Liver (tissue), 9 donors: ENCODE measurements around the gene BAIAP2L1. TPM values are rescaled to one million over a fixed set of nuclear protein-coding genes. Genes with fewer than 3 reads are reported as not detected.

ENCODE experiments used
- DNase-seq: peaks from one replicate; pipeline ENCODE4 v3.0.0-alpha.2; 2017; ENCODE audit warnings: low spot score
- H3K27ac ChIP-seq, 2 donors: one replicate each; pipeline ENCODE4 v1.7.0; 2013; ENCODE audit warnings: inconsistent platforms in 2 of 2, low read length in 2 of 2, control low read depth in 1 of 2, low read depth in 1 of 2, mild to moderate bottlenecking in 1 of 2
- H3K27me3 ChIP-seq, 4 donors: one replicate each; pipeline versions ENCODE4 v1.6.1 to v1.7.0; 2013; ENCODE audit warnings: low read length in 3 of 4, inconsistent platforms in 1 of 4, mild to moderate bottlenecking in 1 of 4, moderate library complexity in 1 of 4; ENCODE audit not compliant: control insufficient read depth in 4 of 4, insufficient read depth in 4 of 4
- H3K36me3 ChIP-seq, 4 donors: one replicate each; pipeline versions ENCODE4 v1.6.1 to v1.7.0; 2013; ENCODE audit warnings: low read length in 3 of 4, mild to moderate bottlenecking in 3 of 4, low read depth in 1 of 4, moderate library complexity in 1 of 4; ENCODE audit not compliant: control insufficient read depth in 4 of 4, insufficient read depth in 3 of 4
- H3K4me1 ChIP-seq, 4 donors: one replicate each; pipeline versions ENCODE4 v1.6.1 to v1.7.0; 2013; ENCODE audit warnings: low read length in 3 of 4, mild to moderate bottlenecking in 3 of 4, moderate library complexity in 1 of 4; ENCODE audit not compliant: control insufficient read depth in 4 of 4, insufficient read depth in 4 of 4
- H3K4me3 ChIP-seq, 3 donors: one replicate each; pipeline versions ENCODE4 v1.6.1 to v1.7.0; 2013; ENCODE audit warnings: low read length in 3 of 3, control low read depth in 1 of 3, low read depth in 1 of 3, mild to moderate bottlenecking in 1 of 3
- H3K9ac ChIP-seq, 2 donors: one replicate each; pipeline ENCODE4 v1.7.0; 2013; ENCODE audit warnings: low read length in 2 of 2, mild to moderate bottlenecking in 2 of 2, moderate library complexity in 2 of 2, control low read depth in 1 of 2, low read depth in 1 of 2
- H3K9me3 ChIP-seq, 4 donors: one replicate each; pipeline versions ENCODE4 v1.6.1 to v1.7.0; 2013; ENCODE audit warnings: low read length in 3 of 4; ENCODE audit not compliant: control insufficient read depth in 4 of 4
- ATF3 ChIP-seq: IDR thresholded peaks from 2 replicates; pipeline ENCODE4 v1.6.1; 2016; ENCODE audit warnings: antibody characterized with exemption
- CTCF ChIP-seq: fragments of 150-350 bp; IDR thresholded peaks from 2 replicates; pipeline ENCODE4 v1.5.1; 2017; ENCODE audit warnings: improper control_type of control experiment, low read depth, low read length; ENCODE audit not compliant: missing input control
- EGR1 ChIP-seq, 2 donors: IDR thresholded peaks; 2 replicates each; pipeline ENCODE4 v1.6.1; 2016 to 2018; ENCODE audit warnings: antibody characterized with exemption in 2 of 2, low read depth in 2 of 2
- FOXA1 ChIP-seq: IDR thresholded peaks from 2 replicates; pipeline ENCODE4 v1.6.1; 2016; ENCODE audit warnings: antibody characterized with exemption
- FOXA2 ChIP-seq: IDR thresholded peaks from 2 replicates; pipeline ENCODE4 v1.6.1; 2016; ENCODE audit warnings: antibody characterized with exemption
- GABPA ChIP-seq, 2 donors: IDR thresholded peaks in 1 of 2; conservative IDR thresholded peaks in 1 of 2; 2 replicates each; pipeline ENCODE4 v1.6.1; 2016; ENCODE audit warnings: antibody characterized with exemption in 2 of 2, mild to moderate bottlenecking in 1 of 2, moderate library complexity in 1 of 2
- HNF4A ChIP-seq, 2 donors: conservative IDR thresholded peaks; 2 replicates each; pipeline ENCODE4 v1.6.1; 2016; ENCODE audit warnings: antibody characterized with exemption in 2 of 2, mild to moderate bottlenecking in 2 of 2
- HNF4G ChIP-seq: IDR thresholded peaks from 2 replicates; pipeline ENCODE4 v1.6.1; 2016; ENCODE audit warnings: antibody characterized with exemption
- JUND ChIP-seq, 2 donors: IDR thresholded peaks; 2 replicates each; pipeline ENCODE4 v1.6.1; 2016; ENCODE audit warnings: antibody characterized with exemption in 2 of 2
- MAX ChIP-seq: IDR thresholded peaks from 2 replicates; pipeline ENCODE4 v1.6.1; 2016; ENCODE audit warnings: antibody characterized with exemption
- NR2F2 ChIP-seq: IDR thresholded peaks from 2 replicates; pipeline ENCODE4 v1.6.1; 2016; ENCODE audit warnings: antibody characterized with exemption
- RAD21 ChIP-seq, 2 donors: IDR thresholded peaks; 2 replicates each; pipeline ENCODE4 v1.6.1; 2016; ENCODE audit warnings: antibody characterized with exemption in 2 of 2, mild to moderate bottlenecking in 2 of 2
- REST ChIP-seq: IDR thresholded peaks from 2 replicates; pipeline ENCODE4 v1.6.1; 2016; ENCODE audit warnings: antibody characterized with exemption, mild to moderate bottlenecking
- RXRA ChIP-seq, 2 donors: IDR thresholded peaks; 2 replicates each; pipeline ENCODE4 v1.6.1; 2017 to 2018; ENCODE audit warnings: antibody characterized with exemption in 2 of 2, mild to moderate bottlenecking in 1 of 2
- SP1 ChIP-seq: IDR thresholded peaks from 2 replicates; pipeline ENCODE4 v1.6.1; 2018; ENCODE audit warnings: antibody characterized with exemption, mild to moderate bottlenecking
- TAF1 ChIP-seq: conservative IDR thresholded peaks from 2 replicates; pipeline ENCODE4 v1.6.1; 2016; ENCODE audit warnings: antibody characterized with exemption, mild to moderate bottlenecking
- YY1 ChIP-seq: IDR thresholded peaks from 2 replicates; pipeline ENCODE4 v1.6.1; 2016; ENCODE audit warnings: antibody characterized with exemption, mild to moderate bottlenecking
- ZBTB33 ChIP-seq: IDR thresholded peaks from 2 replicates; pipeline ENCODE4 v1.6.1; 2016; ENCODE audit warnings: antibody characterized with exemption
- WGBS: extraction: QIAGEN DNeasy Blood & Tissue Kit; methylation state at CpG from one replicate; pipeline ENCODE4 v1.1.7; 2013; 5-methylcytosine and 5-hydroxymethylcytosine counted together
- polyA plus RNA-seq, 2 donors: library from polyadenylated mRNA; stranded (reverse) in 1 of 2; unstranded in 1 of 2; fragments of 200-250 nt in 1 of 2; fragments of >200 nt in 1 of 2; fragmentation: Nextera tagmentation in 1 of 2; extraction: Ambion mirVana in 1 of 2; gene quantifications; one replicate each; pipeline versions ENCODE4 v1.2.1 to v1.2.3, GENCODE V29; 2013 to 2015
- total RNA-seq, 2 donors: library from RNA; depleted of rRNA; stranded (reverse); fragments of >200 nt; gene quantifications; one replicate each; pipeline ENCODE4 v1.2.3, GENCODE V29; 2014
- donor health status: healthy.
- donor health status: healthy.
- donor health status: healthy.
- donor health status: healthy.
- donor health status: healthy.

The BAIAP2L1 gene
- total and polyA plus RNA-seq, 4 donors = 5.4 to 8.9 (median 8.7) TPM

- Histone ChIP-seq H3K9me3 (no peaks in the 10 kb centered on the region), H3K9ac (no peak overlapping the region), H3K27me3 (no peaks in the 10 kb centered on the region), H3K4me1 (no peaks in the 10 kb centered on the region), H3K27ac (no peak overlapping the region), H3K4me3 (no peak overlapping the region), H3K36me3 (no peaks in the 10 kb centered on the region)
- DNase-seq = no peak
- TF ChIP-seq ZBTB33 (no peak), RAD21 (IDR thresholded peaks at IDR 0.05) (peak in 1 of 2 donors; percentile 27)
- 80% methylated on average over 24 of the region's 24 CpGs for WGBS
These were observed 78.3 kb downstream of the BAIAP2L1 start for GRCh38 chr7:98322331-98323270.

- no peak for TF ChIP-seq TAF1
- no peak for TF ChIP-seq FOXA1
- no peak for TF ChIP-seq ZBTB33
- no peak for TF ChIP-seq EGR1 (IDR thresholded peaks at IDR 0.05; ENCODE audit: low read depth in 2 of 2)
- TF ChIP-seq NR2F2 = no peak
- no peak for TF ChIP-seq ATF3
- no peak for TF ChIP-seq YY1
- TF ChIP-seq HNF4G = no peak
- TF ChIP-seq FOXA2 = no peak
- no peak for TF ChIP-seq RAD21 (IDR thresholded peaks at IDR 0.05)
- no peak for TF ChIP-seq RXRA (IDR thresholded peaks at IDR 0.05)
- no peak for TF ChIP-seq HNF4A (conservative IDR thresholded peaks at IDR 0.05)
- no peak for TF ChIP-seq CTCF
- no peak for TF ChIP-seq REST
- no peak for TF ChIP-seq MAX
- no peak for TF ChIP-seq JUND (IDR thresholded peaks at IDR 0.05)
- TF ChIP-seq SP1 = no peak
- TF ChIP-seq GABPA (IDR thresholded peaks at IDR 0.05 in 1 of 2, conservative IDR thresholded peaks at IDR 0.05 in 1 of 2) = no peak
- Histone ChIP-seq H3K27ac (no peak overlapping the region), H3K9me3 (no peaks in the 10 kb centered on the region), H3K36me3 (no peaks in the 10 kb centered on the region), H3K4me3 (no peak overlapping the region), H3K4me1 (no peaks in the 10 kb centered on the region), H3K9ac (no peak overlapping the region), H3K27me3 (no peaks in the 10 kb centered on the region)
- DNase-seq = no peak
- 70% methylated on average over 10 of the region's 10 CpGs for WGBS
These were observed 79.6 kb downstream of the BAIAP2L1 start for GRCh38 chr7:98321301-98321700.
